Measurements from ENCODE around the gene PSG4.
"Not testable (repeated sequence)": the region's sequence is repeated elsewhere in the genome, so short reads cannot be mapped to it uniquely, and the experiment has no call there.

The PSG4 gene

GRCh38 chr19:43198686-43199419 is 6.6 kb downstream of the PSG4 start:
- in situ Hi-C loops (cut with MboI; ENCODE audit: low sequenced_read_pairs): not testable (repeated sequence)

- in situ Hi-C loops (cut with MboI; ENCODE audit: low sequenced_read_pairs): not testable (repeated sequence)
Measured at GRCh38 chr19:43197666-43198397, 7.6 kb downstream of the PSG4 start.

GRCh38 chr19:43194397-43194796 is 11.0 kb downstream of the PSG4 start:
- in situ Hi-C loops (cut with MboI; ENCODE audit: low sequenced_read_pairs): not testable (repeated sequence)

- in situ Hi-C loops (cut with MboI; ENCODE audit: low sequenced_read_pairs): not testable (repeated sequence)
Measured at GRCh38 chr19:43192381-43193155, 12.9 kb downstream of the PSG4 start.

- in situ Hi-C loops (cut with MboI; ENCODE audit: low sequenced_read_pairs): not testable (repeated sequence)
Measured at GRCh38 chr19:43188092-43188491, 17.3 kb downstream of the PSG4 start.

GRCh38 chr19:43186311-43186935 is 19.0 kb downstream of the PSG4 start, which contains the start of gene PSG5:
Gene PSG5 (minus strand): TSS chr19:43186536. CDS start chr19:43186405, 131 bp downstream.
- in situ Hi-C loops (cut with MboI; ENCODE audit: low sequenced_read_pairs): not testable (repeated sequence)

GRCh38 chr19:43181869-43182771 is 23.3 kb downstream of the PSG4 start:
- in situ Hi-C loops (cut with MboI; ENCODE audit: low sequenced_read_pairs): not testable (repeated sequence)

GRCh38 chr19:43179569-43180147 is 25.8 kb downstream of the PSG4 start:
- in situ Hi-C loops (cut with MboI; ENCODE audit: low sequenced_read_pairs): not testable (repeated sequence)

GRCh38 chr19:43178577-43178976 is 26.9 kb downstream of the PSG4 start:
- in situ Hi-C loops (cut with MboI; ENCODE audit: low sequenced_read_pairs): not testable (repeated sequence)

- in situ Hi-C loops (cut with MboI; ENCODE audit: low sequenced_read_pairs): not testable (repeated sequence)
Measured at GRCh38 chr19:43165906-43166305, 39.5 kb downstream of the PSG4 start.

GRCh38 chr19:43163135-43163534 is 42.3 kb downstream of the PSG4 start:
- in situ Hi-C loops (cut with MboI; ENCODE audit: low sequenced_read_pairs): not testable (repeated sequence)

- in situ Hi-C loops (cut with MboI; ENCODE audit: low sequenced_read_pairs): not testable (repeated sequence)
Measured at GRCh38 chr19:43162261-43162660, 43.2 kb downstream of the PSG4 start.

- in situ Hi-C loops (cut with MboI; ENCODE audit: low sequenced_read_pairs): no loop called here
Measured at GRCh38 chr19:43152214-43152613, 53.2 kb downstream of the PSG4 start.

GRCh38 chr19:43149788-43150187 is 55.6 kb downstream of the PSG4 start:
- in situ Hi-C loops (cut with MboI; ENCODE audit: low sequenced_read_pairs): not testable (repeated sequence)

- in situ Hi-C loops (cut with MboI; ENCODE audit: low sequenced_read_pairs): no loop called here
Measured at GRCh38 chr19:43148233-43148632, 57.2 kb downstream of the PSG4 start.
